GM19324 (cell line): ENCODE data around the gene CLDN19.
"Not testable (repeated sequence)": the region's sequence is repeated elsewhere in the genome, so short reads cannot be mapped to it uniquely, and the experiment has no call there.

ENCODE experiments used
- ATAC-seq: cut with Tn5 transposase; IDR thresholded peaks from one replicate; pipeline ENCODE4 v1.9.1; 2021; ENCODE audit warnings: mild to moderate bottlenecking, moderate library complexity; ENCODE audit not compliant: unreplicated experiment, low FRiP score

The CLDN19 gene

GRCh38 chr1:42741706-42742105 is 1.7 kb upstream of the CLDN19 start:
- ATAC-seq, result no peak

GRCh38 chr1:42740851-42741580 is 980 bp upstream of the CLDN19 start:
- ATAC-seq, result no peak

DNA sequence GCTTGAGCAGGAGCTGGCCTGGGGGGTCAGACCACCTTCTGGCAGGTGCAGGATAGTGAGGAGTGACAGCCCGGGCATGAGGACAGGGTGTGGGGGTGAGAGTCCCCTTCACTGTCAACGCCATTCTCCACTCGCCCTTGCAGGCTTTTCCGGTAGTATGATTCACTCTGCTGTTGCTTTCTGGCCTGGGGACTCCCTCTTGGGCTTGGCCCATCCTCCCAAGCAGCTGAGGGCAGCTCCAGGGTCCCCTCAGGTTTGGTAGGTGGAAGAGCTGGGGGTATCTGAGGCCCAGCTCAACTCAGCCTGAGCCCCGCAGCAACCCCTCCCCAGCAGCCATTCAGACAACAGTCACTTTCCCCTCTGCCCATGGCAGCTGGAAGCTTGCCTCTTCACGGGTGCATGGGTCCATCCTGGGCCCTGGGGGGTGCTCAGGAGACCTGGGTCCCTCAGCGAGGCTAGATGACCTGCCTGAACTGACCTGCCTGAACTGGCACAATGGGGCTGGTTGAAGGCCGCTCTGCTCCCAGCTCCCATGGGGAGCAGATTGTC is 1.3 kb downstream of the CLDN19 start:
- ATAC-seq, result no peak

- no peak for ATAC-seq
Measured at GRCh38 chr1:42737986-42738677, 1.9 kb downstream of the CLDN19 start.

DNA sequence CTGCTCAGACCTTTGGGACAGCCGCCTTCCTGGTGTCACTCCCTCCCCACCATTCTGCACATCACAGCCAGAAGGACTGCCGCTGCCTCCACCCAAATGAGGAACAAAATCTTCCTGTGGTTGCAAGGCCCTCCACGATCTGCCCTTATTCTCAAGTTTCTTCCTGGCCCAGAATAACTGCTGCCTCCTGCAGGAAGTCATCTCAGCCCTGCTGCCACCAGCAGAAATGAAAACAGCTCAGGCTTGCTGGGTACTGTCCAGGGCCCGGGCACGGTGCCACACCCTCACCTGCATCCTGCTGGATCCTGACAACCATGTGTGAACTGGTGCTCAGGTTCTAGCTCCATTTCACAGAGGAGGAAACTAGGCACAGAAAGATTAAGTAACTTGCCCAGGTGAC is 2.8 kb downstream of the CLDN19 start:
- no peak for ATAC-seq

- ATAC-seq, result no peak
Measured at GRCh38 chr1:42736571-42737200, 3.4 kb downstream of the CLDN19 start.

DNA sequence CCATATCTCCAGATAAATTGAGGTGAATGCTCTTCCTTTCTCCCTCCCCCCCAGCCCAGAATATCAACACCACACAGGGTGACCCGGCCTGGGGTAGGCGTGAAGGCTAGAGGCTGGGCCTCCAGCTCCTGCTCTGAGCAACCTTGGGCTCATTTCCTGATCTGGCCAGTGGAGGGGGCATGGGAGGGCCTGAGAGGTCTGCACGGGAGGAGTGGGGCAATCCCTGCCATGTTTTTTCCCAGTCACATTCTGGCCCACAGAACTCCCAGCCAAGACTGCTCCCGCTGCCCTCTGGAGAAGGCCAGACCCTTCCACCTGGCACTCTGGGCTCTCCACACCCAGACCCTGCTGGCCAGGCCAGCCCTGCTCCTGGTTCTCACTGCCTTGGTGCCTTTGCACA is 3.9 kb downstream of the CLDN19 start:
- ATAC-seq, result no peak

GRCh38 chr1:42735477-42736105 is 4.4 kb downstream of the CLDN19 start:
- no peak for ATAC-seq

GRCh38 chr1:42735056-42735455 is 5.0 kb downstream of the CLDN19 start:
- ATAC-seq, result no peak

DNA sequence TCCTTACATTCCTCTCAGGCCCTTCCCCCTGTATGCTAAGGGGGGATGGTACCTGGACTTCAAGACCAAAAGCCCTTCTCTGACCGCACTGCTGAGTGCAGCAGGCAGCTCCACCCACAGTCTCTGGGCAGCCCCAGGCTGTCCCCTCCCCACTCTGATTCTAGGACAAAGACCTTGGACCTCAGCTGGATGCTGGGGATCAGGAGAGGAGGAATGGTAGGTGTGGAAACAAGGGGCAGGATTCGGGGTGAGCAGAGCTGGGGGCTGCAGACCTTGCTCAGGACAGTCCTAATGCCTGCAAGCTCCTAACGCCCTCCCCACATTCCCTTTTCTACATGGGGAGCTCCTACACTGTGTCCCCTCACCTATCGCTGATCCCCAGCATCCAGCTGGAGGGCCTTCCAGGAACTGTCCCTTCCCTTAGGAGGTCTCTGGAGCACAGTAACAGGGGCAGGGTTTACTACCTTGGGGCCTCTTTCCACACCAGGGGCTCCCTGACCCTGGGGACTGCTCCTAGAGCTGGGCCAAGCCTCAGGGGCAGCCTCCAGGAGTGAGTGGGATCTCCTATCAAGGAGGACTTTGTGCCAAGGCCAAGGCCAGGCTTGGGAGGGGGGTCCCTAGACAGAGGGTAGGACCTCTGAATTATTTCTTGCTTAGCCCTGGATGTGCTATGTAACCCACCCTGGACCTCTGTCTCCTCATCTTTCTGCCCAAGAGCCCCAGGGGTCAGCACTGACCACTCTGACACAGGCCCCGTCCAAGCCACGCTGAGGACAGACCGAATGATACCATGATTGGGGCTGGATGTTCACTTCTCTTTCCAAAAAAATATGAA is 5.6 kb downstream of the CLDN19 start:
- ATAC-seq, result no peak

DNA sequence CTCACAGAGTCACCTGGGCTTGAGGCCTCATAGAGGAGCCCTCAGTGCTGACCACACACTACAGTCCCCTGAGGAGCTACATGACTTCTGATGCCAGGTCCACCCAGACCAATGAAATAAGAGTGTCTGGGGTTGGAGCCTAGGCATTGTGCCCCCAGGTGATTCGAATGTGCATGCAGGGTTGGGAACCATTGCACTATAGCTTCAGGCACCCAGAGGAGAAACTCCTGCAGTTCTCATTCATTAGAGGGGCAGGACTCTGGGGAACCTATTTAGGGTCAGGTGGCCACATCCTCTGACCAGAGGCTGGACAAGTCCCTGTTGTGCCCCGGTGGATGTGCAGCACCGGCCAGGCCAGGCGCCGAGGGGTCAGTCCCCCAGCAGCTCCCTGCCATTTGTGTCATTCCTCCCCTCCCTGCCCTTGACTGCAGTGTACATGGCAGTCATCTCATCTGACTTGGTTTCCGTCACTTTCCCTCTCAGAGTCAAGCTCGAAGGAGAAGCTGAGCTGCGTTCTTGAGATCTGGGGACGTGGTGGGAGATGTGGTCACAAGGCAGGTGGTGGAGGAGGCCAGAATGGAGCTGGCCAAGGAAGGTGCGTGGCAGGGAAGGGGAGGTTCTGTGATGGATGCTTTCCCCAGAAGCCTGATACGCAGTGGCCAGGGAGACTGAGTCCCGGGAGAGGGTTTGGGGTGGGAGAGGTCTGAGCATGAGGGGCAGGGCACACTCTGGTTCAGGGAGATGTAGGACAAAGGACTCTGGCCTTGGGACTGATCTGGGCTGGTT is 6.4 kb downstream of the CLDN19 start:
- ATAC-seq, result no peak

GRCh38 chr1:42732126-42732680 is 7.8 kb downstream of the CLDN19 start:
- no peak for ATAC-seq

DNA sequence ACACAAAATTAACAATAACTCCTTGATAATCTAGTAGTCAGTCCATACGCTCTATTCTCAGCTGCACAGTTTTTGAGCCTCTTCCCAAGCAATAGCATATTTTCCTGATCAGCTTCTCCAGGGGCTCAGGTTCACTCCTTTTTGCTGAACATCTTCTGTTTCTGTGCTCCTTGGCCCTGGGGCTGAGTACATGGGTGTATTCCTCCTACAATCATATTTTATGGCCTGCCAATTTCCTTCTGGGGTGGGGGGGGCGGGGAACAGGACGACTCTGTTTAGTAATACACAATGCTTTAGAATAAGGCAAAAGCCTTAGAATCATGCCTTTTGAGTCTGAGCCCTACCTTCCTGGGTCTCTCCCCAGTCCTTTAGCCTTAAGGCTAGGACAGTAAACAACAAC is 8.5 kb downstream of the CLDN19 start:
- ATAC-seq, result no peak

DNA sequence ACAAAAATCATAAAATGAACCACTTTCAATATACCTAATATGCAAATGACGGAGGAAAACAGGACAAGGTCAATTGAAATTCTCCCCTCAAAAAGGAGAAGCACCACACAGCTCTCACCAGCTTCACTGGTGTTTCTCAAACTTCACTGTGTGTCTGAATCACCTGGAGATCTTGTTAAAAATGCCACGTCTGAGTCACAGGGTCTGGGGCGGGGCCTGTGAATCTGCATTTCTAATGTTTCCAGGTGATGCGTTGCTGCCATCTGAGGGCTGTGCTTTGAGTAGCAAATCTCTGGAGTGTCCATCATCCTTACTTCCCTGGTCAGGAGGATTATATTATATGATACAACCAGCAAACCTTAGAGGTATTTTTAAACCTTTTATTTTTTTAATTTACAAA is 9.0 kb downstream of the CLDN19 start:
- ATAC-seq, result no peak

GRCh38 chr1:42730002-42730401 is 10.0 kb downstream of the CLDN19 start:
- no peak for ATAC-seq

DNA sequence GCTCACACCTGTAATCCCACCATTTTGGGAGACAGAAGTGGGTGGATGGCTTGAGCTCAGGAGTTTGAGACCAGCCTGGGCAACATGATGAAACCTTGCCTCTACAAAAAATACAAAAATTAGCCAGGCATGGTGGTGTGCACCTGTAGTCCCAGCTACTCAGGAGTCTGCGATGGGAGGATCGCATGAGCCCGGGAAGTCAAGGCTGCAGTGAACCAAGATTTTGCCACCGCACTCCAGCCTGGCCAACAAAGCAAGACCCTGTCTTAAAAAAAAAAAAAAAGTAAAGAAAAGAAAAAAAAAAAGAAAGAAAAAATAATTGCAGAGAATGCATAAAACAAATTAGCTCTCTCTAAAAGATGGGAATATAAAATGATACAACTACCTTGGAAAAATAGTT is 14.2 kb downstream of the CLDN19 start:
- not testable (repeated sequence) for ATAC-seq

- ATAC-seq, result no peak
Measured at GRCh38 chr1:42723511-42723910, 16.5 kb downstream of the CLDN19 start.

- ATAC-seq, result not testable (repeated sequence)
Measured at GRCh38 chr1:42722403-42722802, 17.6 kb downstream of the CLDN19 start.

DNA sequence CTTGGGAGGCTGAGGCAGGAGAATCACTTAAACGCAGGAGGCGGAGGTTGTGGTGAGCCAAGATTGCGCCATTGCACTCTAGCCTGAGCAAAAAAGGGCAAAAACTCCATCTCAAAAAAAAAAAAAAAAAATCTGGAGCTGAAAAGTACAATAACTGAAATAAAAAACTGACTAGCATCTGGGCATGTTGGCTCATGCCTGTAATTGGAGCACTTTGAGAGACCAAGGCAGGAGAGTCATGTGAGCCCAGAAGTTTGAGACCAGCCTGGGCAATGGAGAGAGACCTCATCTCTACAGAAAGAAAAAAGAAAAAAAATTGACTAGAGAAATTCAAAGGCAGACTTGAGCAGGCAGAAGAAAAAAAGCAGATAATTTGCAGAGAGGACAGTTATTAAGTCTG is 18.1 kb downstream of the CLDN19 start:
- ATAC-seq, result no peak
